Measurements from ENCODE around the gene ASAP2. TPM values are rescaled to one million over a fixed set of nuclear protein-coding genes. Genes with fewer than 3 reads are reported as not detected.

The ASAP2 gene
- total and polyA plus RNA-seq, 9 of the 15 experiments (the other 6 are each of a cell fraction or from before 2014, with no cell fraction given), result 0.06 to 4.3 (median 3.1) TPM

DNA sequence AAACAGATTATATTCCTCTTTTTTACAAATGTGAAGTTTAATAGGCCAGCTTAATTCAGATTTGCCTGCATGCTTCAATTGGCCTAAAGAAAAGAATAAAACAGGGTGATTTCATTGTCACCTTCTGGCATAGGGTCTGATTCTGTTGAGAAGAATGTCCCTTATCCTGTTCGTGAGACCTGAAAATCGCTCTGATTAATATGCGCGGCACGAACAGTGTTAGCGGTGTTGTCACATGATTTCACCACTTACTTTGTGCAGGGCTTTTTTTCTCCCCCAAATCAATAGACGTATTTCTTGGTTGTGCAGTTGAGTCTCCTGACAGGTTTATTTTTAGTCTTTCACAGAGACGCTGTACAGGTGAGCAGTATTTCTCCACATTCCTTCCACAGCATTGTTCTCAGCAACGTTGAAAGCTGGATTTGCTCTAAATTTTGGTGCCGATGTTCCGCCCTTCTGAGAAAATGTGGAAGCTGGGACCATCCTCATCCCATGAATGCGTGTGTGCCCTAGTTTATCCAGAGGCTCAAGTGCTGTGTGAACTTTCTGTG is 134.8 kb downstream of the ASAP2 start:
- Histone ChIP-seq H3K79me2 (ENCODE audit: control insufficient read depth, insufficient read depth, low read length) (no peaks in the 10 kb centered on the region), H3K4me3 (no peak overlapping the region), H3K9me1 (ENCODE audit: control insufficient read depth, insufficient read depth, low read length) (no peaks in the 10 kb centered on the region), H3K4me2 (ENCODE audit: insufficient read depth, low read length) (no peak overlapping the region), H4K20me1 (replicated peaks; ENCODE audit: control insufficient read depth, insufficient read depth, low read length) (no peaks in the 10 kb centered on the region), H3K36me3 (ENCODE audit: control insufficient read depth, insufficient read depth, low read length) (no peaks in the 10 kb centered on the region; the same call in 2 of the 3 replicates), H3K9ac (ENCODE audit: insufficient read depth in 1 of 2, low read depth in 2 of 2, low read length in 2 of 2) (no peak overlapping the region), H3K27me3 (ENCODE audit: control insufficient read depth in 2 of 2, insufficient read depth in 2 of 2, low read length in 2 of 2) (no peaks in the 10 kb centered on the region; a peak in 1 of 5 replicates), H2AFZ (ENCODE audit: low read depth, low read length) (no peak overlapping the region), H3K4me1 (replicated peaks in 1 of 2; ENCODE audit: control insufficient read depth in 2 of 2, insufficient read depth in 2 of 2, low read length in 2 of 2) (peaks cover 6 to 18% of the 10 kb centered on the region in 2 experiments; a peak in 4 of 5 replicates), H3K9me3 (replicated peaks; ENCODE audit: control insufficient read depth, insufficient read depth, low read depth, low read length) (no peaks in the 10 kb centered on the region), H3K27ac (ENCODE audit: extremely low read depth, low read depth, low read length) (no peak overlapping the region)
- BruUV-seq (replicated peaks), result no TSS peak
- TF ChIP-seq, protein P1, sequence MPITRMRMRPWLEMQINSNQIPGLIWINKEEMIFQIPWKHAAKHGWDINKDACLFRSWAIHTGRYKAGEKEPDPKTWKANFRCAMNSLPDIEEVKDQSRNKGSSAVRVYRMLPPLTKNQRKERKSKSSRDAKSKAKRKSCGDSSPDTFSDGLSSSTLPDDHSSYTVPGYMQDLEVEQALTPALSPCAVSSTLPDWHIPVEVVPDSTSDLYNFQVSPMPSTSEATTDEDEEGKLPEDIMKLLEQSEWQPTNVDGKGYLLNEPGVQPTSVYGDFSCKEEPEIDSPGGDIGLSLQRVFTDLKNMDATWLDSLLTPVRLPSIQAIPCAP (CRISPR knock-in tag; IDR thresholded peaks at IDR 0.05; ENCODE audit: borderline replicate concordance), result no peak
- TF ChIP-seq ZNF175 (CRISPR knock-in tag; IDR thresholded peaks at IDR 0.05; ENCODE audit: low read depth) (no peak), ZNF77 (CRISPR knock-in tag; IDR thresholded peaks at IDR 0.05) (no peak), SIX5 (IDR thresholded peaks at IDR 0.05; ENCODE audit: borderline replicate concordance in 1 of 2, insufficient read depth in 1 of 2, low read depth in 1 of 2, low read length in 2 of 2) (no peak), HDAC8 (tag; IDR thresholded peaks at IDR 0.05) (no peak), COPS2 (conservative IDR thresholded peaks at IDR 0.05) (no peak)
- CTCF ChIA-PET (ENCODE audit: low intra/inter-chr PET ratio), result no interaction called here
- FAIRE-seq (no peak), DNase-seq (ENCODE audit: extremely low read depth in 1 of 4, low spot score in 3 of 4) (no peak), ATAC-seq (no peak)
- in situ Hi-C loops (cut with MboI) (no loop called here), intact Hi-C loops (cut with micrococcal nuclease) (no loop called here)
- POLR2A ChIA-PET, result no interaction called here
- WGBS (ENCODE audit: insufficient coverage, low coverage, missing lambda C conversion rate), result 68% methylated on average over 12 of the region's 12 CpGs
